Measurements from ENCODE around the gene PNMA8C. TPM values are rescaled to one million over a fixed set of nuclear protein-coding genes. Genes with fewer than 3 reads are reported as not detected.

Gene PNMA8C
- total and polyA plus RNA-seq, 2 experiments from 2014 or later, result 0.44 to 2.3 TPM

DNA sequence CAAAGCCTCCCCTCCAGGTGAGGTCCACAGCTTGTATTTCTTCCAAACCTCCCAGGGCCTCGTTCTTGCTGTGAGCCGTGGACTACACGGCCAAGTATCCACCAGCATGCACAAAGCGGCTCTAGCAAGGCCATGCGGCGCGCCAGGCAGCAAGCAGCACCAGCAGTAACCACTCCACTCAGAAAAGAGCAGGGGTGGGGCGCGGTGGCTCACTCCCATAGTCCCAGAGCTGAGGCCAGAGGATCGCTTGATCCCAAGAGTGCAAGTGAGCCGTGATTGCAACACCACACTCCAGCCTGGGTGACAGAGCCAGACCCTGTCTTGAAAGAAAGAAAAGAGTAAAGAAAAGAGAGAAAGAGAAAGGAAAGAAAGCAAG lies 20.1 kb downstream of the PNMA8C start (continued):
- TF ChIP-seq, protein P1, sequence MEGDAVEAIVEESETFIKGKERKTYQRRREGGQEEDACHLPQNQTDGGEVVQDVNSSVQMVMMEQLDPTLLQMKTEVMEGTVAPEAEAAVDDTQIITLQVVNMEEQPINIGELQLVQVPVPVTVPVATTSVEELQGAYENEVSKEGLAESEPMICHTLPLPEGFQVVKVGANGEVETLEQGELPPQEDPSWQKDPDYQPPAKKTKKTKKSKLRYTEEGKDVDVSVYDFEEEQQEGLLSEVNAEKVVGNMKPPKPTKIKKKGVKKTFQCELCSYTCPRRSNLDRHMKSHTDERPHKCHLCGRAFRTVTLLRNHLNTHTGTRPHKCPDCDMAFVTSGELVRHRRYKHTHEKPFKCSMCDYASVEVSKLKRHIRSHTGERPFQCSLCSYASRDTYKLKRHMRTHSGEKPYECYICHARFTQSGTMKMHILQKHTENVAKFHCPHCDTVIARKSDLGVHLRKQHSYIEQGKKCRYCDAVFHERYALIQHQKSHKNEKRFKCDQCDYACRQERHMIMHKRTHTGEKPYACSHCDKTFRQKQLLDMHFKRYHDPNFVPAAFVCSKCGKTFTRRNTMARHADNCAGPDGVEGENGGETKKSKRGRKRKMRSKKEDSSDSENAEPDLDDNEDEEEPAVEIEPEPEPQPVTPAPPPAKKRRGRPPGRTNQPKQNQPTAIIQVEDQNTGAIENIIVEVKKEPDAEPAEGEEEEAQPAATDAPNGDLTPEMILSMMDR (conservative IDR thresholded peaks at IDR 0.05; ENCODE audit: low read depth in 2 of 2), result no peak
- TF ChIP-seq EZH2 (IDR thresholded peaks at IDR 0.05; ENCODE audit: low read depth, unreplicated experiment), result no peak
- TF ChIP-seq CREB1 (CRISPR knock-in tag; IDR thresholded peaks at IDR 0.05; ENCODE audit: low read depth), result no peak
- TF ChIP-seq NANOG (IDR thresholded peaks at IDR 0.05; ENCODE audit: borderline replicate concordance), result no peak
- no peak for TF ChIP-seq EZH2phosphoT487 (IDR thresholded peaks at IDR 0.05; ENCODE audit: unreplicated experiment)

DNA sequence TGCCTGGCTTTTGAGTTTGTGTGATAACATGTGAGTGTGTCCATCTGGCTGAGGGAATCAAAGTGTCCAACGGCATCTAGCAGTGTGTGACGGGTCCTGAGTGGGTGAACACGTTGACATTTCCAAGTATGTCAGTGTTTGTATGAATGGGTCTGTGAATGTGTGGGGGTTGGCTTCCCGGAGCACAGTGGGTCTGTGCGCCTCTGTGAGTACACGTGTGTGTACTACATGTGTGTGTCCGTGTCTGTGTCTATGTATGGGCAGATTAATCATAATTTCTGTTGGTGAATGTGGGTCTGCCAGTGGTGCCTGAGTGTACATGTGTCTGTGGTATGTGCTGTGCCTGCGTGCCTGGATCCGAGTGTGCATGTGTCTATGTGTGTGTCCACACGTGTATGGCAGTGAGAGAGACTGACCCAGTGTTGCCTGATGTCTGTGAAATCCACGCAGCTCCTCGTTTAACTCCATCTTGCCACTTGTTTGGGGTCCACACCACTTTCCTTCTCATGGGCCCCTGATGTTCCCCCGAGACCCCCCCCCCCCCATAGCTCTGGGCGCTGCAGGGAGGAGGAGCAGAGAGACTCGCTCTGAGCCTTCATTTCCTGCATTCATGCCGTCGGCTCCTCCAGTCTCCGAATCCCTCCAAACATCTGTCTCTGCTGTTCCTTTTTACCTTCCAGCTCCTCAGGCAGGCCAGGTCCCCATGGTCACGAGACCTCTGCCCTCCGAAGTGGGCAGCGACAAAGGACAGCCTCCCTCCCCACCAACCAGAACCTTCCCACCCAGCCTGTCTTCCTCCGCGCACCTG lies 20.7 kb downstream of the PNMA8C start:
- Histone ChIP-seq H3K27ac (ENCODE audit: low read depth) (no peak overlapping the region), H3K4me1 (ENCODE audit: insufficient read depth) (peaks cover 26% of the 10 kb centered on the region), H3K9me2 (ENCODE audit: insufficient read depth) (no peaks in the 10 kb centered on the region), H3K36me3 (ENCODE audit: insufficient read depth) (no peaks in the 10 kb centered on the region), H3K4me3 (peak overlapping the region; percentile 67), H3F3A (replicated peaks; ENCODE audit: low read depth) (peaks cover 13% of the 10 kb centered on the region; the same call in 1 of the 2 replicates), H3K4me2 (peak overlapping the region; percentile 90), H4K20me1 (replicated peaks; ENCODE audit: insufficient read depth) (peaks cover 16% of the 10 kb centered on the region), H3K27me3 (ENCODE audit: insufficient read depth) (peaks cover 66% of the 10 kb centered on the region), H2AFZ (0 out of 2 replicates have a peak overlapping the region, but pooled peaks have one; percentile 52), H3K79me2 (replicated peaks; ENCODE audit: insufficient read depth) (peaks cover 28% of the 10 kb centered on the region)
- peaks cover 54% of the 10 kb centered on the region for H3K27me3 Mint-ChIP-seq (ENCODE audit: insufficient read depth, low read depth, poor library complexity)
- no peaks in the 10 kb centered on the region for H3K9me3 Mint-ChIP-seq
- peaks cover 19% of the 10 kb centered on the region for H3K36me3 Mint-ChIP-seq (ENCODE audit: low read depth)
- DNase-seq (ENCODE audit: low spot score), result no peak
- peak overlapping the region; percentile 47; the same call in 1 of the 2 replicates for H3K27ac Mint-ChIP-seq
- TF ChIP-seq POLR2AphosphoS5 (IDR thresholded peaks at IDR 0.05; ENCODE audit: low read depth) (no peak), REST (IDR thresholded peaks at IDR 0.05; ENCODE audit: unreplicated experiment) (no peak)
- H3K4me1 Mint-ChIP-seq, result peaks cover 44% of the 10 kb centered on the region
- ATAC-seq, result no peak
- H3K4me3 Mint-ChIP-seq, result peak overlapping the region; percentile 72
